Karpas-422 (cell line): ENCODE data around the gene CHCHD5. TPM values are rescaled to one million over a fixed set of nuclear protein-coding genes. Genes with fewer than 3 reads are reported as not detected.
A peak's percentile ranks its signal among the peaks of the same experiment; 100 is the strongest.
"Not testable (repeated sequence)": the region's sequence is repeated elsewhere in the genome, so short reads cannot be mapped to it uniquely, and the experiment has no call there.

ENCODE experiments used
- DNase-seq: peaks from one replicate; pipeline ENCODE4 v3.0.0-alpha.2; 2015
- H2AFZ ChIP-seq: fragments of 200-600 bp; sonication (generic); 2 replicates; pipeline ENCODE4 v1.6.1; 2014; ENCODE audit warnings: antibody characterized with exemption, low read length, mixed read lengths
- H3K27ac ChIP-seq: fragments of 200-600 bp; sonication (generic); 2 replicates; pipeline ENCODE4 v1.5.1; 2014; ENCODE audit warnings: mild to moderate bottlenecking, low read length, moderate library complexity
- H3K27me3 ChIP-seq: fragments of 200-600 bp; sonication (generic); 2 replicates; pipeline ENCODE4 v1.6.1; 2014; ENCODE audit warnings: low read length, mixed read lengths
- H3K36me3 ChIP-seq: fragments of 200-600 bp; sonication (generic); 2 replicates; pipeline ENCODE4 v1.6.1; 2014; ENCODE audit warnings: low read length, mixed read lengths; ENCODE audit not compliant: insufficient read depth
- H3K4me1 ChIP-seq: fragments of 200-600 bp; sonication (generic); 2 replicates; pipeline ENCODE4 v1.6.1; 2014; ENCODE audit warnings: mild to moderate bottlenecking, low read length, mixed read lengths
- H3K4me2 ChIP-seq: fragments of 200-600 bp; sonication (generic); 2 replicates; pipeline ENCODE4 v1.6.1; 2014; ENCODE audit warnings: low read length, low read depth, mild to moderate bottlenecking; ENCODE audit not compliant: poor library complexity, severe bottlenecking
- H3K4me3 ChIP-seq: fragments of 200-600 bp; sonication (generic); 2 replicates; pipeline ENCODE4 v1.5.1; 2014; ENCODE audit warnings: mild to moderate bottlenecking, antibody characterized with exemption, low read length, mixed read lengths
- H3K79me2 ChIP-seq: fragments of 200-600 bp; sonication (generic); 2 replicates; pipeline ENCODE4 v1.6.1; 2014; ENCODE audit warnings: mild to moderate bottlenecking, low read length, mixed read lengths
- H3K9ac ChIP-seq: fragments of 200-600 bp; sonication (generic); 2 replicates; pipeline ENCODE4 v1.6.0; 2014; ENCODE audit warnings: low read length
- H3K9me2 ChIP-seq: fragments of 200-600 bp; sonication (generic), shearing (Covaris generic); replicated peaks from 2 replicates; pipeline ENCODE4 v1.6.0; 2014; ENCODE audit warnings: mild to moderate bottlenecking, low read length, moderate library complexity; ENCODE audit not compliant: insufficient read depth
- H3K9me3 ChIP-seq: fragments of 300-700, 200-600 bp; sonication (generic); 2 replicates; pipeline ENCODE4 v1.6.1; 2014; ENCODE audit warnings: low read length, mixed read lengths
- H4K20me1 ChIP-seq: fragments of 200-600 bp; sonication (generic); 2 replicates; pipeline ENCODE4 v1.6.1; 2014; ENCODE audit warnings: mild to moderate bottlenecking, antibody characterized with exemption, low read length, low read depth; ENCODE audit not compliant: insufficient read depth
- total RNA-seq: library from RNA; depleted of rRNA; stranded (reverse); fragments of >200 nt; shearing (Covaris generic); gene quantifications from 2 replicates; pipeline ENCODE4 v1.2.3, GENCODE V29; 2014; ENCODE audit warnings: low replicate concordance; rRNA removed

The CHCHD5 gene, protein sequence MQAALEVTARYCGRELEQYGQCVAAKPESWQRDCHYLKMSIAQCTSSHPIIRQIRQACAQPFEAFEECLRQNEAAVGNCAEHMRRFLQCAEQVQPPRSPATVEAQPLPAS
- 30.0 and 37.4 TPM in 2 replicates for total RNA-seq

DNA sequence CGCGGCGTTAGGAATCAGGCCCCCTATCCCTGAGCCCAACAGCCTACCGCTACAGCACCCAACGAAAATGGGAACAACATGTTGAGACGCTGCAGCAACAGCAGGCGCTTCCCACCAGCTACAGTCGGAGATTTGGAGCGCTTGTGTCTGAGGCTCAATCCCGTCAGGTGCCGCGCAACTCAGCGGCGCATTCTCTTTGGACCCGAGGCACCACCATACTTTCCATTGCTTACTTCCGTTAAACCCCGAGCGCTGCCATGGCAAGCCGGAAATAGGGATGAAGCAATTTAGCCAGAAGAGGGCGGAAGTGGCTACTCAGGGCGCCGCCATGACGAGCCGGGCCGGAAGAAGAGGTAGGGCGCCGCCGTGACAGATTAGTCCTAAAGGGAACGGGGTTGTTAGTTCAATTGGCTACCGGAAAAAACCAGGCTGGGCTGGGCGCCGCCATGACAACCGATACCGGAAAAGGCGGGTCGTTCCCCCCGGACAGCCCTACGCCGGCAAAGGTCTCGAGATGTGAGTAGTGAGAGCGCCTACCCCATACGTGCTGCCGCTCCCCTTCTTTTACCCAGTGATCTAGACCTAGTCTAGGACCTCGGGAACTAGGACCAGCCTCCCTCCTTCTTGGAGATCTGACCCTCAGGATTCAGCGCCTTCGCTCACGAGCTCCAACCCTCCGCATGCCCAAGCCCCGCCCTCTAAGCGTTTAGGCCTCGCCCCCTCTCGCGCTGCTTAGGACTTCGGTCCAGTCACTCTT lies at the start of gene CHCHD5:
Gene CHCHD5 (plus strand): TSS at position 476 of the 757 bp plus-strand sequence. CDS start 39 bp downstream, at position 515.
- H3K9ac ChIP-seq, result peak within 1 kb of the TSS; percentile 95
- peaks cover 44% of the 10 kb centered on the region for H3K4me1 ChIP-seq

DNA sequence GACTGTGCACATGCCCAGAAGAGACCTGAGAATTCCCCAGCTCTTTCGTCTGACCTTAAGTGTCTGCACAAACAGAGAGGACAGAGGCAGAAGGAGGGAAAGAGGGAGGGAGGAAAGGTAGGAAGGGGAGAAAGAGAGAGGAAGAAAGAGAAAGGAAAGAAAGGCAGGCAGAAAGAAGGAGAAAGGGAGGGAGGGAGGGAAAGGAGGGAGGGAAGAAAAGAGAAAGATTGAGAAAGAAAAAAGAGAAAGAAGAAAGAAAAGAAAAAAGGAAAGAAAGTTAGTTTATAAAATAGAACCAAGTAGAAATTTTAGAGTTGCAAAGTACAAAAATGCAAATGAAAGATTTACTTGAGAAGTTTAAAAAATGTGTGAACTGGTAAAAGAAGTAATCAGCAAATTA lies 49.6 kb upstream of the CHCHD5 start:
- Histone ChIP-seq H3K4me2 (no peak overlapping the region), H3K9me3 (no peaks in the 10 kb centered on the region), H3K4me1 (no peaks in the 10 kb centered on the region), H3K36me3 (peaks cover 22% of the 10 kb centered on the region), H2AFZ (no peak overlapping the region), H4K20me1 (no peaks in the 10 kb centered on the region), H3K4me3 (no peak overlapping the region), H3K79me2 (no peaks in the 10 kb centered on the region), H3K9ac (no peak overlapping the region), H3K9me2 (no peaks in the 10 kb centered on the region), H3K27ac (no peak overlapping the region), H3K27me3 (no peaks in the 10 kb centered on the region)
- DNase-seq, result no peak

More for the DNA sequence above, at the start of gene CHCHD5:
- H3K36me3 ChIP-seq, result no peaks in the 10 kb centered on the region
- H3K79me2 ChIP-seq, result peaks cover 24% of the 10 kb centered on the region
- H4K20me1 ChIP-seq, result no peaks in the 10 kb centered on the region
- no peaks in the 10 kb centered on the region for H3K9me2 ChIP-seq
- H3K27me3 ChIP-seq, result no peaks in the 10 kb centered on the region
- no peaks in the 10 kb centered on the region for H3K9me3 ChIP-seq
- H3K4me3 ChIP-seq, result peak within 1 kb of the TSS; percentile 95
- H3K4me2 ChIP-seq, result peak within 1 kb of the TSS; percentile 100
- H2AFZ ChIP-seq, result peak within 1 kb of the TSS; percentile 95
- DNase-seq, result peak; percentile 97
- H3K27ac ChIP-seq, result peak within 1 kb of the TSS; percentile 82

DNA sequence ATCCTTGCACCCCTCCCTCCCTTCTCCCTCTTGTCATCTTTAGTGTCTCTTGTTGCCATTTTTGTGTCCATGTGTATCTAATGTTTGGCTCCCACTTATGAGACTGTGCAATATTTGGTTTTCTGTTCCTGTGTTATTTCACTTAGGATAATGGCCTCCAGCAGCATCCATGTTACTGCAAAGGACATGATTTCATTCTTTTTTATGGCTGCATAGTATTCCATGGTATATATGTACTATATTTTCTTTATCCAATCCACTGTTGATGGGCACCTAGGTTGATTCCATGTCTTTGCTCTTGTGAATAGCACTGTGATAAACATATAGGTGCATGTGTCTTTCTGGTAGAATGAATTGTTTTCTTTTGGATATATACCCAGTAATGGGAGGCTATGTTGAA lies 47.7 kb upstream of the CHCHD5 start:
- H3K79me2 ChIP-seq, H3K27ac ChIP-seq, H3K9ac ChIP-seq, H3K9me3 ChIP-seq, H3K4me3 ChIP-seq, H2AFZ ChIP-seq, H3K9me2 ChIP-seq, DNase-seq, H3K4me2 ChIP-seq, H3K27me3 ChIP-seq, H3K36me3 ChIP-seq, H4K20me1 ChIP-seq: not testable (repeated sequence)
- H3K4me1 ChIP-seq, result peaks cover 12% of the 10 kb centered on the region

DNA sequence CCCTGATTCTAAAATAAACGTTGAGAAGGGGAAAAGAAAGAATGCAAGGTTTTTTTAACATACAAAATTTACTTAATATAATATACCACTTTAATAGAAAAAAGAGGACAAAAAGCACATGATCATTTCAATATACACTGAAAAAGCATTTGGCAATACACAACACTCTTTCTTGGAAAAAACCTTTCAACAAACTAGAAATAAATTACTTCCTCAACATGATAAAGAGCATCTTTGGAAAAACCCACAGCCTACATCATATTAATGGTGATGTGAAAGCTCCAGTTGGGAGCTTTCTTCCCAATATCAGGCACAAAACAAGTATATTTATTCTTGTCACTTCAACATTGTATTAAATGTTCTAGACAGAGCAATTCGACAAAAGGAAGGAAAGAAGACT lies 45.1 kb upstream of the CHCHD5 start:
- Histone ChIP-seq H3K4me1 (peaks cover 16% of the 10 kb centered on the region), H3K79me2 (peaks cover 24% of the 10 kb centered on the region), H3K27ac (no peak overlapping the region), H3K36me3 (no peaks in the 10 kb centered on the region; the same call in 1 of the 2 replicates), H4K20me1 (peaks cover 3% of the 10 kb centered on the region; the same call in 1 of the 2 replicates), H2AFZ (no peak overlapping the region), H3K9ac (no peak overlapping the region), H3K4me2 (no peak overlapping the region), H3K27me3 (no peaks in the 10 kb centered on the region), H3K4me3 (no peak overlapping the region), H3K9me3 (no peaks in the 10 kb centered on the region), H3K9me2 (no peaks in the 10 kb centered on the region)
- no peak for DNase-seq

DNA sequence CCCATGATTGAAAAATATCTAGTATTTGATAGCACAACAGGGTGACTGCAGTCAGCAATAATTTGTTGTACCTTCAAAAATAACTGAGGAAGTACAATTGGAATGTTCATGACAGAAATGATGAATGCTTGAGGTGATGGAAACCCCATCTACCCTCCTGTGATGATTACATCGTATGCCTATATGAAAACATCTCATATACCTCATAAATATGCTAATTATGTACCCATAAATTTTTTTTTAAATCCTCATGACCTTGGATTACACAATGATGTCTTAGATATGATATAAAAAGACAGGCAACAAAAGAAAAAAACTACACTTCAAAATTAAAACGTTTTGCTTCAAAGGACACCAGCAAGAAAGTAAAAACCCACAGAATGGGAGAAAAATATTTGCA lies 43.5 kb upstream of the CHCHD5 start:
- no peaks in the 10 kb centered on the region for H3K9me3 ChIP-seq
- peaks cover 26% of the 10 kb centered on the region for H3K4me1 ChIP-seq
- no peaks in the 10 kb centered on the region for H3K9me2 ChIP-seq
- peaks cover 14% of the 10 kb centered on the region; the same call in 1 of the 2 replicates for H4K20me1 ChIP-seq
- peaks cover 12% of the 10 kb centered on the region for H3K36me3 ChIP-seq
- peak overlapping the region; percentile 87 for H3K4me3 ChIP-seq
- no peaks in the 10 kb centered on the region for H3K27me3 ChIP-seq
- H3K79me2 ChIP-seq, result peaks cover 40% of the 10 kb centered on the region
- H3K9ac ChIP-seq, result peak overlapping the region; percentile 85
- peak; percentile 60 for DNase-seq
- peak overlapping the region; percentile 76 for H3K4me2 ChIP-seq
- H3K27ac ChIP-seq, result peak overlapping the region; percentile 80
- peak overlapping the region; percentile 25; the same call in 1 of the 2 replicates for H2AFZ ChIP-seq

DNA sequence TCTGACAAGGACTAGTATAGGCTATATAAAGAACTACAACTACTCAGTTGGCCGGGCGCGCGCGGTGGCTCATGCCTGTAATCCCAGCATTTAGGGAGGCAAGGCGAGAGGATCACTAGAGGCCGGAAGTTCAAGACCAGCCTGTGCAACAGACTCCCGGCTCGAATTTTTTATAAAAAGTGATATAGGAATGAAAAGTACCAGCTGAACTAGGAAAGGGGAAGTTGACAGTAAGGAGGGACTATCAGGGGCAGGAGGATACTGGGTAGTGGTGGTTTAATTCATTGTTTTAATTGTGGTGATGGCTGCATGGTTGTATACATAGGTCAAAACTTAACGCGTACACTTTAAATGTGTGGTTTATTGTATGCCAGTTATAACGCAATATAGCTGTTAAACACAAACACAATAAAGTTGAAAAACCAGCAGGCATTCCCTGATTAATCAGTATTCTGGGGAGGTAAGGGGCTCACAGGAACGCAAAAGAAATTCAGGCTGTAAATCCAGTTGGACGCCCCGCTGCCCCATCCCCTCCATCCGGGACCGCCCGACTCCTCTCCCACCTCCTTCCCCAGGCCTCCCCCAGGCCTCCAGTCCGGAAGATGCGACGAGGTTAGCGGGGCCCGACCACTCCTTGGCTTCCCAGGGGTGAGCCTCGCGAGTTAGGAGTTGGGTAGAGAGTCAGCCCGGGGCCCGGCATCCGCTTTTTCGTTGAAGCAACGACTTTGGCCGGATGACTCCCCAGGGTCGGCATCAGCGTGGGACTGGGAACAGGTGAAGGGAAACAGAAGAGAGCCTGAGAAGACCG lies 42.9 kb upstream of the CHCHD5 start:
- peak; percentile 77 for DNase-seq
- Histone ChIP-seq H3K4me3 (peak overlapping the region; percentile 87), H3K9me3 (no peaks in the 10 kb centered on the region), H3K4me2 (peak overlapping the region; percentile 76), H3K79me2 (peaks cover 45% of the 10 kb centered on the region), H3K9me2 (no peaks in the 10 kb centered on the region), H3K9ac (peak overlapping the region; percentile 85), H3K27ac (peak overlapping the region; percentile 80), H3K27me3 (no peaks in the 10 kb centered on the region), H4K20me1 (peaks cover 14% of the 10 kb centered on the region; the same call in 1 of the 2 replicates), H3K4me1 (peaks cover 26% of the 10 kb centered on the region), H2AFZ (peak overlapping the region; percentile 73; the same call in 1 of the 2 replicates), H3K36me3 (peaks cover 16% of the 10 kb centered on the region; the same call in 1 of the 2 replicates)

DNA sequence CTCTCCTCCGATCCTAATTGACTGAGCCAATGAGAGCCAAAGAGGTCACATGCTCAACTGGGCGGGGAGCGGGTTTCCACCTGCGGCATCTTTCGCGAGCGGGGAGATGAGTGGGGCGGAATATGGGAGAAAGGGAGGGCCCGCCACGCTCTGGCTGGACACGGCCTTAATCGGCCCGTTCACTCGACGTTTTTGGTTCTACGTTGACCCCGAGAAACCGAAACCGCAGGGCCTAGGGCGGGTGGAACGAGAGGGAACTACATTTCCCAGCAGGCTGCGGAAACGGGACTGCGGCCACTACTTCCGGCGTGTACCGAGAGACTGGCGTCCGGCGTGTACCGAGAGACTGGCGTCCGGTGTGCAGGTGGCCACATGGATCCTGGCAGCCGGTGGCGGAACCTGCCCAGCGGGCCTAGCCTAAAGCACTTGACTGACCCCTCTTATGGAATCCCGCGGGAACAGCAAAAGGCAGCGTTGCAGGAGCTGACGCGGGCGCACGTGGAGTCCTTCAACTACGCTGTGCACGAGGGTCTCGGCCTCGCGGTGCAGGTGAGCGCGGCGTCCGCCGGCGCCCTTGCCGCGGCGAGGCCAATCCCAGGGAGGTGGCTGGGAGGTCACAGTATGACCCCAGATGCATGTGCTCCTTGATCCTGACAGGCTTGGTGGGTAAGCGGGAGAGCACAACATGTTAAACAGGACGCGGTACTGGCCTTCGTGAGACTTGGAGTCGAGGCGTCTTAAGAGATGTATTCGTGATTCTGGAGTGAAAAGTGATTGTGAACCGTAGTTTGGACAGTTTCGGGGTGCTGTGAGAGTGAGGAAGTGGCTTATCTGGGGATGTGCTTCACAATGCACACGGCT lies 42.1 kb upstream of the CHCHD5 start, which contains the start of gene POLR1B:
Gene POLR1B (plus strand): TSS at position 343 of the 861 bp plus-strand sequence. CDS start 30 bp downstream, at position 373.
- Histone ChIP-seq H3K27me3 (no peaks in the 10 kb centered on the region), H3K4me1 (peaks cover 26% of the 10 kb centered on the region), H3K9me3 (no peaks in the 10 kb centered on the region), H2AFZ (peak within 1 kb of the TSS; percentile 73; the same call in 1 of the 2 replicates), H3K9ac (peak within 1 kb of the TSS; percentile 85), H3K9me2 (no peaks in the 10 kb centered on the region), H3K79me2 (peaks cover 53% of the 10 kb centered on the region), H3K36me3 (peaks cover 24% of the 10 kb centered on the region; the same call in 1 of the 2 replicates), H3K4me2 (peak within 1 kb of the TSS; percentile 76), H4K20me1 (peaks cover 14% of the 10 kb centered on the region; the same call in 1 of the 2 replicates), H3K4me3 (peak within 1 kb of the TSS; percentile 87), H3K27ac (peak within 1 kb of the TSS; percentile 80)
- DNase-seq, result peak; percentile 93
